Esophagus (tissue), 2 donors: ENCODE data around the gene NSMF. TPM values are rescaled to one million over a fixed set of nuclear protein-coding genes. Genes with fewer than 3 reads are reported as not detected.
"Not testable (repeated sequence)": the region's sequence is repeated elsewhere in the genome, so short reads cannot be mapped to it uniquely, and the experiment has no call there.

Experiments used
- H3K27ac ChIP-seq, 2 donors: one replicate each; pipeline ENCODE4 v1.5.1; 2013; ENCODE audit warnings: low read depth in 2 of 2, mild to moderate bottlenecking in 2 of 2, inconsistent platforms in 1 of 2, low read length in 1 of 2, moderate library complexity in 1 of 2
- H3K27me3 ChIP-seq, 2 donors: one replicate each; pipeline ENCODE4 v1.6.1; 2013; ENCODE audit warnings: low read length in 2 of 2, control low read depth in 1 of 2, mild to moderate bottlenecking in 1 of 2; ENCODE audit not compliant: insufficient read depth in 2 of 2, control insufficient read depth in 1 of 2
- H3K36me3 ChIP-seq, 2 donors: one replicate each; pipeline ENCODE4 v1.6.1; 2013; ENCODE audit warnings: low read length in 1 of 2; ENCODE audit not compliant: control insufficient read depth in 2 of 2, insufficient read depth in 2 of 2
- H3K4me1 ChIP-seq, 2 donors: one replicate each; pipeline ENCODE4 v1.6.1; 2013; ENCODE audit warnings: low read length in 1 of 2; ENCODE audit not compliant: control insufficient read depth in 2 of 2, insufficient read depth in 2 of 2
- H3K4me3 ChIP-seq, 2 donors: one replicate each; pipeline ENCODE4 v1.5.1; 2013; ENCODE audit warnings: low read length in 2 of 2, mild to moderate bottlenecking in 2 of 2, low read depth in 1 of 2, moderate library complexity in 1 of 2
- H3K9me3 ChIP-seq, 2 donors: one replicate each; pipeline ENCODE4 v1.6.1; 2013; ENCODE audit warnings: mild to moderate bottlenecking in 2 of 2, low read depth in 1 of 2, low read length in 1 of 2, moderate library complexity in 1 of 2; ENCODE audit not compliant: control insufficient read depth in 2 of 2, insufficient read depth in 1 of 2
- WGBS, 2 donors: extraction: QIAGEN DNeasy Blood & Tissue Kit; methylation state at CpG; one replicate each; pipeline ENCODE4 v1.1.7; 2013; 5-methylcytosine and 5-hydroxymethylcytosine counted together
- polyA plus RNA-seq, 2 donors: library from polyadenylated mRNA; stranded (reverse); fragments of 200-250 nt; gene quantifications; one replicate each; pipeline ENCODE4 v1.2.3, GENCODE V29; 2013
- donor health status: healthy with polysubstance abuse.
- donor health status: Bipolar disorder and iron deficiency.

The NSMF gene
- polyA plus RNA-seq, 2 donors, result 20.7 to 26.1 TPM

- Histone ChIP-seq H3K27me3 (no peaks in the 10 kb centered on the region), H3K36me3 (no peaks in the 10 kb centered on the region), H3K27ac (no peak overlapping the region), H3K4me3 (no peak overlapping the region), H3K4me1 (peaks cover 4 to 6% of the 10 kb centered on the region in 2 donors), H3K9me3 (no peaks in the 10 kb centered on the region)
- WGBS, 2 donors, result 94 to 96% methylated on average over 22 to 23 of the region's 23 CpGs
Measured at GRCh38 chr9:137416006-137416562, 43.0 kb downstream of the NSMF start.

- Histone ChIP-seq H3K27ac (no peak overlapping the region), H3K9me3 (no peaks in the 10 kb centered on the region), H3K27me3 (no peaks in the 10 kb centered on the region), H3K4me1 (peaks cover 4 to 7% of the 10 kb centered on the region in 2 donors), H3K4me3 (no peak overlapping the region), H3K36me3 (no peaks in the 10 kb centered on the region)
- WGBS, 2 donors, result 91% methylated on average over 5 of the region's 5 CpGs
Measured at GRCh38 chr9:137415451-137415850, 43.7 kb downstream of the NSMF start.

GRCh38 chr9:137412431-137412830 lies 46.7 kb downstream of the NSMF start:
- H3K36me3 ChIP-seq, result no peaks in the 10 kb centered on the region
- peak overlapping the region in 1 of 2 donors; percentile 20 for H3K27ac ChIP-seq
- H3K4me3 ChIP-seq, result no peak overlapping the region
- no peaks in the 10 kb centered on the region for H3K9me3 ChIP-seq
- peaks cover 4 to 7% of the 10 kb centered on the region in 2 donors for H3K4me1 ChIP-seq
- no peaks in the 10 kb centered on the region for H3K27me3 ChIP-seq
- WGBS, 2 donors, result 78% methylated on average over 10 of the region's 10 CpGs

- Histone ChIP-seq H3K4me1 (peaks cover 7 to 13% of the 10 kb centered on the region in 2 donors), H3K9me3 (no peaks in the 10 kb centered on the region), H3K27me3 (no peaks in the 10 kb centered on the region), H3K36me3 (no peaks in the 10 kb centered on the region), H3K27ac (peak overlapping the region; percentile 34 to 81), H3K4me3 (no peak overlapping the region)
- 28 to 39% methylated on average over 16 to 28 of the region's 30 CpGs for WGBS, 2 donors
Measured at GRCh38 chr9:137411645-137412380, 47.3 kb downstream of the NSMF start.

- no peak overlapping the region for H3K4me3 ChIP-seq
Measured at GRCh38 chr9:137411260-137411644, 47.9 kb downstream of the NSMF start.

GRCh38 chr9:137410891-137411249 lies 48.3 kb downstream of the NSMF start:
- Histone ChIP-seq H3K9me3 (no peaks in the 10 kb centered on the region), H3K4me3 (no peak overlapping the region), H3K4me1 (peaks cover 7 to 17% of the 10 kb centered on the region in 2 donors), H3K36me3 (no peaks in the 10 kb centered on the region), H3K27me3 (no peaks in the 10 kb centered on the region), H3K27ac (peak overlapping the region in 1 of 2 donors; percentile 39)
- WGBS, 2 donors, result 78 to 82% methylated on average over 15 of the region's 15 CpGs

More at GRCh38 chr9:137411260-137411644, 47.9 kb downstream of the NSMF start:
- H3K27me3 ChIP-seq, result no peaks in the 10 kb centered on the region
- peak overlapping the region; percentile 28 to 39 for H3K27ac ChIP-seq
- no peaks in the 10 kb centered on the region for H3K36me3 ChIP-seq
- 34 to 44% methylated on average over 16 to 17 of the region's 17 CpGs for WGBS, 2 donors
- no peaks in the 10 kb centered on the region for H3K9me3 ChIP-seq
- peaks cover 7 to 16% of the 10 kb centered on the region in 2 donors for H3K4me1 ChIP-seq

GRCh38 chr9:137410236-137410890 lies 48.8 kb downstream of the NSMF start:
- not testable (repeated sequence) for H3K36me3 ChIP-seq, H3K27me3 ChIP-seq, H3K4me3 ChIP-seq, H3K27ac ChIP-seq, H3K9me3 ChIP-seq
- H3K4me1 ChIP-seq, result peaks cover 7 to 17% of the 10 kb centered on the region in 2 donors
- WGBS, 2 donors, result 72 to 74% methylated on average over 18 of the region's 18 CpGs

GRCh38 chr9:137409515-137409914 lies 49.6 kb downstream of the NSMF start:
- no peak overlapping the region for H3K27ac ChIP-seq
- no peaks in the 10 kb centered on the region for H3K36me3 ChIP-seq
- no peak overlapping the region for H3K4me3 ChIP-seq
- H3K27me3 ChIP-seq, result no peaks in the 10 kb centered on the region
- H3K4me1 ChIP-seq, result peaks cover 7 to 17% of the 10 kb centered on the region in 2 donors
- H3K9me3 ChIP-seq, result no peaks in the 10 kb centered on the region
- WGBS, 2 donors, result 92 to 94% methylated on average over 11 of the region's 11 CpGs

- Histone ChIP-seq H3K9me3 (no peaks in the 10 kb centered on the region), H3K4me3 (no peak overlapping the region), H3K27ac (no peak overlapping the region), H3K4me1 (peaks cover 7 to 17% of the 10 kb centered on the region in 2 donors), H3K36me3 (no peaks in the 10 kb centered on the region), H3K27me3 (no peaks in the 10 kb centered on the region)
- WGBS, 2 donors, result 92 to 94% methylated on average over 24 of the region's 24 CpGs
Measured at GRCh38 chr9:137408651-137409405, 50.3 kb downstream of the NSMF start.
